Measurements from ENCODE around the gene RSPH6A. TPM values are rescaled to one million over a fixed set of nuclear protein-coding genes. Genes with fewer than 3 reads are reported as not detected.

RSPH6A gene
- total and polyA plus RNA-seq, 2 of the 13 experiments (the other 11 are each of a cell fraction or from before 2014, with no cell fraction given), result 0.07 TPM; not detected in 1

DNA sequence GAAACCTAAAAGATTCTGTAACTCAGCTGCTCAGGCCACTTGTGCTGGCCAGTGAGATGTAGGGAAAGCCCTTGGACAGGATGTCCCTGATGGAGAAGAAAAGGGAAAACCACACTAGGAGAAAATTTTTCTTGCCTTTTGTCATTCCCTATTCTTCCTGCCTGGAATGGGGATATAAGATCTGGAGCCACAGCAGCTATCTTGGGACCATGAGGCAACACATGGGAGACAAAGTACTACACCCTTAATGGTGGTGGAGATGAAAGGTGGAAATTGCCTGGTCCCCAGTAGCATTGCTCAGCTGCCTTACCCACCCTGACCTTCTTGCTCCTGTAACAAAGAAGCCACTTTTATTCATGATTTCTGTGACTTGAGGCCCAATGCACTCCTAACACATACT lies 9.4 kb downstream of the RSPH6A start:
- peaks cover 19% of the 10 kb centered on the region for H3K4me1 ChIP-seq (ENCODE audit: insufficient read depth, low read length)
- H3K9me3 ChIP-seq (ENCODE audit: low read length), result no peaks in the 10 kb centered on the region
- POLR2A ChIA-PET, result interaction anchor here (0.7 kb wide), 1 partner anchor 13 kb away, joined by 3 read pairs; the partner anchor contains the start of gene DMWD
- intact Hi-C loops (cut with micrococcal nuclease; ENCODE audit: unreplicated experiment) (no loop called here), in situ Hi-C loops (cut with HindIII; ENCODE audit: extremely low pct_ligation_motif_present, low pct_unique_long_range_greater_than_20kb) (no loop called here)
- TF ChIP-seq, protein P1, sequence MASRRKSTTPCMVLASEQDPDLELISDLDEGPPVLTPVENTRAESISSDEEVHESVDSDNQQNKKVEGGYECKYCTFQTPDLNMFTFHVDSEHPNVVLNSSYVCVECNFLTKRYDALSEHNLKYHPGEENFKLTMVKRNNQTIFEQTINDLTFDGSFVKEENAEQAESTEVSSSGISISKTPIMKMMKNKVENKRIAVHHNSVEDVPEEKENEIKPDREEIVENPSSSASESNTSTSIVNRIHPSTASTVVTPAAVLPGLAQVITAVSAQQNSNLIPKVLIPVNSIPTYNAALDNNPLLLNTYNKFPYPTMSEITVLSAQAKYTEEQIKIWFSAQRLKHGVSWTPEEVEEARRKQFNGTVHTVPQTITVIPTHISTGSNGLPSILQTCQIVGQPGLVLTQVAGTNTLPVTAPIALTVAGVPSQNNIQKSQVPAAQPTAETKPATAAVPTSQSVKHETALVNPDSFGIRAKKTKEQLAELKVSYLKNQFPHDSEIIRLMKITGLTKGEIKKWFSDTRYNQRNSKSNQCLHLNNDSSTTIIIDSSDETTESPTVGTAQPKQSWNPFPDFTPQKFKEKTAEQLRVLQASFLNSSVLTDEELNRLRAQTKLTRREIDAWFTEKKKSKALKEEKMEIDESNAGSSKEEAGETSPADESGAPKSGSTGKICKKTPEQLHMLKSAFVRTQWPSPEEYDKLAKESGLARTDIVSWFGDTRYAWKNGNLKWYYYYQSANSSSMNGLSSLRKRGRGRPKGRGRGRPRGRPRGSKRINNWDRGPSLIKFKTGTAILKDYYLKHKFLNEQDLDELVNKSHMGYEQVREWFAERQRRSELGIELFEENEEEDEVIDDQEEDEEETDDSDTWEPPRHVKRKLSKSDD (CRISPR knock-in tag; IDR thresholded peaks at IDR 0.05; ENCODE audit: low read depth), result no peak
- no peak for TF ChIP-seq ZNF724P (CRISPR knock-in tag; IDR thresholded peaks at IDR 0.05; ENCODE audit: borderline replicate concordance)
- no peak for TF ChIP-seq CBX1 (IDR thresholded peaks at IDR 0.05; ENCODE audit: low read depth)
- peak; percentile 86 for TF ChIP-seq ZMYM3 (CRISPR knock-in tag; IDR thresholded peaks at IDR 0.05)
- TF ChIP-seq ZNF773 (CRISPR knock-in tag; IDR thresholded peaks at IDR 0.05; ENCODE audit: borderline replicate concordance), result no peak
- TF ChIP-seq KDM6A (CRISPR knock-in tag; IDR thresholded peaks at IDR 0.05; ENCODE audit: low read depth), result no peak
- no peak for TF ChIP-seq TP53 (CRISPR knock-in tag; conservative IDR thresholded peaks at IDR 0.05)
- no peak for TF ChIP-seq ATRX (CRISPR knock-in tag; IDR thresholded peaks at IDR 0.05; ENCODE audit: borderline replicate concordance)
- no peak overlapping the region for H3K27ac ChIP-seq (ENCODE audit: extremely low read length, insufficient read depth, low read length)
- H3K27me3 ChIP-seq (ENCODE audit: control insufficient read depth in 1 of 2, insufficient read depth in 2 of 2, low read length in 2 of 2), result peaks cover 0 to 12% of the 10 kb centered on the region in 2 experiments; a peak in 3 of 5 replicates
- H3K79me2 ChIP-seq (ENCODE audit: insufficient read depth, low read length), result no peaks in the 10 kb centered on the region
- no peak overlapping the region for H3K9ac ChIP-seq (ENCODE audit: insufficient read depth, low read depth, low read length)
- no peaks in the 10 kb centered on the region for H3K36me3 ChIP-seq (replicated peaks in 1 of 2; ENCODE audit: control insufficient read depth in 1 of 2, insufficient read depth in 2 of 2, low read length in 2 of 2)
- DNase-seq (ENCODE audit: low spot score) (no peak), ATAC-seq (no peak), FAIRE-seq (no peak)
- CTCF ChIA-PET (ENCODE audit: low intra/inter-chr PET ratio, low total read pairs), result no interaction called here
- H3K4me2 ChIP-seq (ENCODE audit: low read depth, low read length), result no peak overlapping the region
- no TSS peak for BruUV-seq (replicated peaks)
- no peaks in the 10 kb centered on the region for H4K20me1 ChIP-seq (ENCODE audit: insufficient read depth, low read length)
- H3K4me3 ChIP-seq (replicated peaks in 1 of 3; ENCODE audit: insufficient read depth in 1 of 3, low read depth in 2 of 3, low read length in 3 of 3), result no peak overlapping the region
- no peak overlapping the region for H2AFZ ChIP-seq (ENCODE audit: low read length)

Measured in HepG2 (cell line).